RKO (cell line): ENCODE results near the gene TRIP6.
A peak's percentile ranks its signal among the peaks of the same experiment; 100 is the strongest.
"Not testable (repeated sequence)": the region's sequence is repeated elsewhere in the genome, so short reads cannot be mapped to it uniquely, and the experiment has no call there.

Experiments
- DNase-seq: peaks from one replicate; pipeline ENCODE4 v3.0.0-alpha.2; 2016; ENCODE audit warnings: low spot score

TRIP6 gene

GRCh38 chr7:100839361-100839760 lies 27.8 kb upstream of the TRIP6 start:
- no peak for DNase-seq

GRCh38 chr7:100840470-100841100 lies 26.6 kb upstream of the TRIP6 start:
- no peak for DNase-seq

DNA sequence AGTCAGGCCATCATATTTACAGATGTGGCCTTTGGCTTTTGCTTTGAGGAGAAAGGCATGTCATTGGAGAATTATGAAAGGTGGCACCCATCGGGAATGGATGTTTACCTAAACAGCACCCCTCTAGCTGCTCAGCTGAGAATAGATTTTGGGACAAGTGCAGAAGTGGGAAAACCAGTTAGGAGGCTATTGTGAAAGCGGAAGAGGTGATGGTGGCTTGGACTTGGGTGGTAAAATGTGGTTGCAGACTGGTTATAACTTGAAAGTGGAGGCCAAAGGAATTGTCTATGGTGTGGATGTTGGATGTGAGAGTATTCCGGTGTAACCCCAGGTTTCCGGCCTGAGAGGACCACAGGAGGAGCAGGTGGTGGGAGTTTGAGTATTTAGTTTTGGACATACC lies 19.8 kb upstream of the TRIP6 start:
- DNase-seq, result no peak

DNA sequence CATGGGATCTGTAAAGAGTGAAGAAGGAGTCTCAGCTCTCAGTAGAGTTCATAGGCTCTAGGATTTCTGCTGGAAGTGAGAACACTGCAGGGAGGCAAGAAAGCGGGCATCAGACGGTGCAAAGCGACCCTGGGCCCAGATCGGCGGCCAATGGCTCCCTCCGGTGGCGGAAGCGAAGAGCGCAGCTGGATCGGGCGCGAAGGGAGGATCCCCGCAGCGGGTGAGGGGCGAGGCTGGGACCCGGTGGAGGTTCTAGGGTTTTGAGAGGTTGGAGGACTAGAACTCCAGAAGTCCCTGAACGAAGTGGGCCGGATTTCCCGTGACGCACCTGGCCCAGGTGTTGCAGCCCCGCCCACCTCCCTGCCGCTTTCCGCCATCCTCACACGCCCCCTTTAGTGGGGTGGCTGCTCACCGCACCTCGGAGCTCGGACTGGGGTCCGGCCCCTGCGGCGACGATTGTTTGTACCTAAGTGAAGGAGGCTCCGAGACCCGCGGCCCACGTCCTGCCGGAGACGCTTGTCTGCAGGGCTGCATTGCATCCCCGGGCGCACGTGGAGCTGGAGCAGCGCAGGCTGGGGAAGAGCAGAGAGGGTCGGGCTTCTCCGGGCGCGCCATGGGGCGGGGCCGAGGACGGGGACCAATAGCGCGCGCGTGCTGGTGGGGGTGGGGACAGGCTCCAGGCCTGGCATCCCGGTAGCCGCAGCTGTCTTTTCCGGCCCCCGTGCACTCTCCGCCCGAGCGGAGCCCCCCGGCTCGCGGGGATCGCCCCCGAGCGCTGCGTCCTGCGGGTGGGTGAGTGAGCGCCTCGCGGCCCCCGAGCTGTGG lies 14.9 kb upstream of the TRIP6 start, which contains the start of gene SLC12A9:
TSS of gene SLC12A9 (plus strand) at position 666 of the 825 bp plus-strand sequence. CDS start 1,485 bp downstream, outside the sequence.
- DNase-seq, result peak; percentile 95

GRCh38 chr7:100854146-100854895 lies 12.9 kb upstream of the TRIP6 start:
- DNase-seq, result no peak

DNA sequence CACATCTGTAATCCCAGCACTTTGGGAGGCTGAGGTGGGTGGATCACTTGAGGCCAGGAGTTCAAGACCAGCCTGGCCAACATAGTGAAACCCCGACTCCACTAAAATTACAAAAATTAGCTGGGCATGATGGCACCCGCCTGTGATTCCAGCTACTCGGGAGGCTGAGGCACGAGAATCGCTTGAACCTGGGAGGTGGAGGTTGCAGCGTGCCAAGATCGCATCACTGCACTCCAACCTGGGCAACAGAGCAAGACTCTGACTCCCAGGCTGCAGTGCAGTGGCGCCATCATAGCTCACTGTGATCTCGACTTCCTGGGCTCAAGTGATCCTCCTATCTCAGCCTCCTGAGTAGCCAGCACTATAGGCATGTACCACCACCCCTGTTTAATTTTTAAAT lies 12.3 kb upstream of the TRIP6 start:
- DNase-seq, result not testable (repeated sequence)

GRCh38 chr7:100855515-100855914 lies 11.7 kb upstream of the TRIP6 start:
- DNase-seq, result no peak

DNA sequence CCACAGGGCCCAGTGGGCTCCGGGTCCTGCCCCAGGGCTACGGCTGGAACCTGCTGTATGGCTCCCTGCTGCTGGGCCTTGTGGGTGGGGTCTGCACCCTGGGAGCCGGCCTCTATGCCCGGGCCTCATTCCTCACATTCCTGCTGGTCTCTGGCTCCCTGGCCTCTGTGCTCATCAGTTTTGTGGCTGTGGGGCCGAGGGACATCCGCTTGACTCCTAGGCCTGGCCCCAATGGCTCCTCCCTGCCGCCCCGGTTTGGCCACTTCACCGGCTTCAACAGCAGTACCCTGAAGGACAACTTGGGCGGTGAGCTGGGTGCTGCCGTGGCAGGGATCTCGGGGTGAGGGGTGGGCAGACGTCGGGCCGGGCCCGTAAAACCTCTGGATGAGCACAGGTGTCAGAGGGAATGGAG lies 10.3 kb upstream of the TRIP6 start:
- no peak for DNase-seq

- no peak for DNase-seq
These were observed 7.3 kb upstream of the TRIP6 start for GRCh38 chr7:100859856-100860255.

DNA sequence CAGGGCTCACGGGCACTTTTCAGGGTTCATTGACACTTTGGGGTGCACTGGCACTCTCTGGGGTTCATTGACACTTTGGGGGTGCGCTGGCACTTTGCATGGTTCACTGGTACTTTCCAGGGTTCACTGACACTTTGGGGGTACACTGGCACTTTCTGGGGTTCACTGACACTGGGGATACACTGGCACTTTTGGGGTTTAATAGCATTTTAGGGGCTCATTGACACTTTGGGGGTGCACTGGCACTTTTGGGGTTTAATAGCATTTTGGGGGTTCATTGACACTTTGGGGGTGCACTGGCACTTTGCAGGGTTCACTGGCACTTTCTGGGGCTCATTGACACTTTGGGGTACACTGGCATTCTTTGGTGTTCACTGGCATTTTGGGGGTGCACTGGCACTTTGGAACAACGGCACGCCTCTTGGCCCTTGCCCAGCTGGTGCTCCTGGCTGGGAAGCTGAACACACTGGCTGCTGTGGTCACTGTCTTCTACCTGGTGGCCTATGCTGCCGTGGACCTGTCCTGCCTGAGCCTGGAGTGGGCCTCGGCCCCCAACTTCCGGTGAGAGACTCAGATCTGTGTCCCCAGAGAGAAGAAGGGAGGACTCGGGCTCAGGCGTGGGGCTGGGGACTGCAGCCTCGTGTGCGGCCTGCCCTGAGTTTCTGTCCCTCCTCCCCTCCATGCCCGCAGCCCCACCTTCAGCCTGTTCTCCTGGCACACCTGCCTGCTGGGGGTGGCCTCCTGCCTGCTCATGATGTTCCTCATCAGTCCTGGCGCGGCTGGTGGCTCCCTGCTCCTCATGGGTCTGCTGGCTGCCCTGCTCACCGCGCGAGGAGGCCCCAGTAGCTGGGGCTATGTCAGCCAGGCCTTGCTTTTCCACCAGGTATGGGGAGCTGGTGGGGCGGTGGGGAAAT lies 6.2 kb upstream of the TRIP6 start:
- no peak for DNase-seq

DNA sequence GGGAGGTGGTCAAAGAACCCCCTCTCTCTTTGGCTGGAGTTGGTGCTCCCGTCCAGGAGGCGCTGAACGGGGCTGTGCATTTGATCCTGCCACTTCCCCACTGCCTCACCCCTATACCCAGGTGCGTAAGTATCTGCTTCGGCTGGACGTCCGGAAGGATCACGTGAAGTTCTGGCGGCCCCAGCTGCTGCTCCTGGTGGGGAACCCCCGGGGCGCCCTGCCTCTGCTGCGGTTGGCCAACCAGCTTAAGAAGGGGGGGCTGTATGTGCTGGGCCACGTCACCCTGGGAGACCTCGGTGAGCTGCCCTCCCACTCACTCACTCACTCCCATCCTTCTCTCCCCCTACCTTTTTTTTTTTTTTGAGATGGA lies 5.6 kb upstream of the TRIP6 start:
- DNase-seq, result no peak

DNA sequence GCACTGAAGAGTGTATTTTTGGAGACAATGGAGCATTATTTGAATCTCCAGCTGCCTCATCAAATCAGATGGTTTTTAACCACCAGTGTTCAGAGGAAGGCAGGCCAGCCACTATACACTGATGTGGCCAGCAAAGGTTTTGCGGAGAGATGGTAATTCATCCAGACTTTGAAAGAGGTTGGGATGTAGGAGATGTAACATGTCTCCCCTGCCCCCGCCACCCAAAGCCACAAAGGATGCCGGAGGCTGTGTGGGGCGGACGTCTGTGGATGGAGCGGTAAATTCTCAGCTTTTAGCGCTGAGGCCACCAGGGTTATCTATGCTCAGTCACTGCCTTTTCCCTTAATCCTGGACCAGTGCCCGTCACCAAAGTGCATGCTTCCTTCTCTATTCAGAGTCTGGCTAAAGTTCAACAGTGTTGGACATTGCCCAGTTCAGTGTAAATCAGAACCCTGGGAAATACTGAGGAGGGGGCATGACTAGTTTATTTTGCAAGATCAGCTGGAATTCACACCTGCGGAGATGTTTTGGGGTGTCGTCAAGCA lies 3.7 kb upstream of the TRIP6 start:
- DNase-seq, result no peak

DNA sequence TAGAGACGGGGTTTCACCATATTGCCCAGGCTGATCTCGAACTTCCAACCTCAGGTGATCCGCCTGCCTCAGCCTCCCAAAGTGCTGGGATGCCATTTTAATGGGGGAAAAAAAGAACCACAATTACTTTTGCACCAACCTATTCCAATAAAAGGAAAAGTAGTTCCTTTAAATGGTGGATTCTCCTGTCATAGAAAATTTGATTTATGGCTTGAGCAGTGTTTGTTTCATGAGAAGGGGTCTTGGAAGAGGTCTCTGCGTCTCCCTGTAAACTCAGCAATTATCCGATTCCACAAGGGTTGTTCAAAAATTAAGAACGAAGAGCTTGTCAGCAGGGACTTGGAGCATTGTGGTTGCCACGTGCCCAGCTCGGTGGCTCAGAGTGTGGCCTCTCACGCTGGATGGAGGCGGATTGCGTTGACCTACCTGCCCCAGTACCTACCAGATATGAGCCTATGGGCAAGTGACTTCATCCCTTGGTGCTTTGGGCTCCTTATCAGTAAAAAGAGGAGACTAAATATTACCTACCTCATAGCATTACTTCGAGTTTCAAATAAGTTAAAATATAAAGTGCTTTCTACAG lies 2.8 kb upstream of the TRIP6 start:
- no peak for DNase-seq

GRCh38 chr7:100865372-100865911 lies 1.7 kb upstream of the TRIP6 start:
- DNase-seq, result no peak

GRCh38 chr7:100865938-100866728 lies 1.1 kb upstream of the TRIP6 start:
- DNase-seq, result no peak

GRCh38 chr7:100866729-100867039 lies 503 bp upstream of the TRIP6 start:
- DNase-seq, result no peak

DNA sequence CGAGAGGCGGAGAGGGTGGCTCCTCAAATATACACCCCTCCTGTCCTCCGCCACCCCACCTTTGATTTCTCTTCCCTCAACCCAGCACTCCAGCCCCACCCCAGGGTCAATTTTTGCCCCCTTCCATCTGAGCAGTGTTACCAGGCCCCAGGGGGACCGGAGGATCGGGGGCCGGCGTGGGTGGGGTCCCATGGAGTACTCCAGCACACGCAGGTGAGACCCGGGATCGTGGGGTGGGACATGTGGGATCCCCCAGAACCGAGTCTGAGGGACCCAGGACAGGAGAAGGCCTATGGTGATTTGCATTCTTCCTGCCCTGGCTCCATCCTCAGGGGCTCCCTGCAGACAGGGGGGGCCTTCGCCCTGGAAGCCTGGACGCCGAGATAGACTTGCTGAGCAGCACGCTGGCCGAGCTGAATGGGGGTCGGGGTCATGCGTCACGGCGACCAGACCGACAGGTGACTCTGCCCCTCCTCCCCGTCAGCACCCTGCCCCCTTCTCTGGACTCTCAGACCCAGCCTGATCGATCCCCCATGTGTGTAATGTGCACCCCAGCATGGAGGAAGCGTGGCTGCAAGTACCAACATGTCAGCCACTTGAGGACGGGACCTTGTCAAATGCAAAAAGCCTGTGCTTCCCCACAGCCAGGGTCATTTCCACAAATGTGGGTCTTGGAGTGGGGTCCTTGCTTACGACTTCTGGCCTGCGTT lies 744 bp downstream of the TRIP6 start:
- DNase-seq, result peak; percentile 53

DNA sequence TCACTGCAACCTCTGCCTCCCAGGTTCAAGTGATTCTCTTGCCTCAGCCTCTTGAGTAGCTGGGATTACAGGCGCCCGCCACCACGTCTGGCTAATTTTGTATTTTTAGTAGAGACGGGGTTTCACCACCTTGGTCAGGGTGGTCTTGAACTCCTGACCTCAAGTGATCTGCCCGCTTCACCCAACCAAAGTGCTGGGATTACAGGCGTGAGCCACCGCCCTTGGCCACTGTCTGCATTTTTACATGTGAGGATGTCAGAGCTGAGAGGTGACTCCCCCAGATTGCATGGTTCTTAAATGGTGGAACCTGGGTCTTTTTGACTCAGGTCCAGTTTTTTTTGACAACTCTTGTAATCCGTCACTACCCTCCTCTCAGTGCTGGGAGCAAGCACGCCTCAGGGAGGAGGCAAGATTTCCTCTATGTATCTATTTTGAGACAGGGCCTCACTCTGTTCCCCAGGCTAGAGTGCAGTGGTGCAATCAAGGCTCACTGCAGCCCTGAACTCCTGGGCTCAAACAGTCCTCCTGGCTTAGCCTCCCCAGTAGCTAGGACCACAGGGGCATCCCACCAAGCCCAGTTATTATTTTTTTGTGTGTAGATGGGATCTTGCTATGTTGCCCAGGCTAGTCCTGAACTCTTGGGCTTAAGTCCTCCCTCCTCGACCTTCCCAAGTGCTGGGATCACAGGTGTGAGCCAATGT lies 6.6 kb downstream of the TRIP6 start:
- DNase-seq, result no peak

- DNase-seq, result peak; percentile 51
These were observed 7.1 kb downstream of the TRIP6 start for GRCh38 chr7:100874300-100874576.
